HFFc6 (cell line): ENCODE data around the gene ZNF681. TPM values are rescaled to one million over a fixed set of nuclear protein-coding genes. Genes with fewer than 3 reads are reported as not detected.

ENCODE experiments used
- DNase-seq: peaks from one replicate; pipeline ENCODE4 v3.0.0-alpha.2; 2018
- H3K27ac Mint-ChIP-seq: 2 replicates; pipeline ENCODE4 v1.8.0; 2020; ENCODE audit warnings: mild to moderate bottlenecking, mixed read lengths
- H3K27me3 Mint-ChIP-seq: 2 replicates; pipeline ENCODE4 v1.8.0; 2021; ENCODE audit warnings: mild to moderate bottlenecking, moderate library complexity, mixed read lengths; ENCODE audit not compliant: insufficient read depth
- H3K36me3 Mint-ChIP-seq: 2 replicates; pipeline ENCODE4 v1.8.0; 2021; ENCODE audit warnings: low read depth, mixed read lengths
- H3K4me1 Mint-ChIP-seq: 2 replicates; pipeline ENCODE4 v1.8.0; 2020; ENCODE audit warnings: low read depth, mixed read lengths
- H3K4me3 Mint-ChIP-seq: 2 replicates; pipeline ENCODE4 v1.8.0; 2020; ENCODE audit warnings: mild to moderate bottlenecking, moderate library complexity, mixed read lengths
- H3K9me3 Mint-ChIP-seq: 2 replicates; pipeline ENCODE4 v1.8.0; 2020; ENCODE audit warnings: mild to moderate bottlenecking, mixed read lengths
- CTCF ChIP-seq: fragments of 200-600 bp; sonication (generic); IDR thresholded peaks from 2 replicates; pipeline ENCODE4 v1.5.0; 2021; ENCODE audit warnings: antibody characterized with exemption, mild to moderate bottlenecking
- total RNA-seq, 6 experiments: library from RNA; stranded (reverse); fragmentation: NEBNext Ultra II Directional; extraction: Animal tissue kit (Norgen Biotek cat#: 25700); gene quantifications; 2 replicates in 1 of 6; 3 replicates in 5 of 6; pipeline ENCODE4 v1.2.3, GENCODE V29; 2021

ZNF681 gene
- total RNA-seq, 6 experiments from 2014 or later: 0.45 to 1.9 (median 1.4) TPM

GRCh38 chr19:23774524-23774971 lies 15.9 kb upstream of the ZNF681 start:
- Mint-ChIP-seq H3K4me1 (peaks cover 12% of the 10 kb centered on the region), H3K4me3 (no peak overlapping the region), H3K9me3 (peaks cover 18% of the 10 kb centered on the region), H3K36me3 (peaks cover 8% of the 10 kb centered on the region; the same call in 1 of the 2 replicates), H3K27ac (no peak overlapping the region), H3K27me3 (no peaks in the 10 kb centered on the region)
- TF ChIP-seq CTCF: no peak
- DNase-seq: no peak

GRCh38 chr19:23774106-23774505 lies 15.4 kb upstream of the ZNF681 start:
- no peak for TF ChIP-seq CTCF
- peaks cover 4% of the 10 kb centered on the region; the same call in 1 of the 2 replicates for H3K36me3 Mint-ChIP-seq

GRCh38 chr19:23772675-23773063 lies 14.0 kb upstream of the ZNF681 start:
- H3K36me3 Mint-ChIP-seq: no peaks in the 10 kb centered on the region
- TF ChIP-seq CTCF: no peak
- H3K9me3 Mint-ChIP-seq: peaks cover 13% of the 10 kb centered on the region; the same call in 1 of the 2 replicates
- DNase-seq: no peak
- H3K27ac Mint-ChIP-seq: no peak overlapping the region
- no peaks in the 10 kb centered on the region for H3K27me3 Mint-ChIP-seq
- H3K4me3 Mint-ChIP-seq: no peak overlapping the region
- H3K4me1 Mint-ChIP-seq: peaks cover 9% of the 10 kb centered on the region

More at GRCh38 chr19:23774106-23774505, 15.4 kb upstream of the ZNF681 start:
- H3K4me3 Mint-ChIP-seq: no peak overlapping the region
- H3K27me3 Mint-ChIP-seq: no peaks in the 10 kb centered on the region
- H3K4me1 Mint-ChIP-seq: peaks cover 9% of the 10 kb centered on the region
- DNase-seq: no peak
- no peak overlapping the region for H3K27ac Mint-ChIP-seq
- peaks cover 14% of the 10 kb centered on the region for H3K9me3 Mint-ChIP-seq

GRCh38 chr19:23771761-23772674 lies 13.3 kb upstream of the ZNF681 start:
- Mint-ChIP-seq H3K4me3 (no peak overlapping the region), H3K36me3 (no peaks in the 10 kb centered on the region), H3K27me3 (no peaks in the 10 kb centered on the region), H3K4me1 (peaks cover 9% of the 10 kb centered on the region), H3K9me3 (peaks cover 16% of the 10 kb centered on the region), H3K27ac (no peak overlapping the region)
- DNase-seq: no peak
- TF ChIP-seq CTCF: no peak

- Mint-ChIP-seq H3K4me1 (peaks cover 9% of the 10 kb centered on the region), H3K9me3 (peaks cover 18% of the 10 kb centered on the region), H3K27ac (no peak overlapping the region), H3K36me3 (no peaks in the 10 kb centered on the region), H3K4me3 (no peak overlapping the region), H3K27me3 (no peaks in the 10 kb centered on the region)
- no peak for DNase-seq
- no peak for TF ChIP-seq CTCF
These were observed 12.6 kb upstream of the ZNF681 start for GRCh38 chr19:23771316-23771715.
